Kidney capillary endothelial cell (primary cell): ENCODE measurements around the gene OR10A3.

ENCODE experiments used
- DNase-seq: peaks from one replicate; pipeline ENCODE4 v3.0.0-alpha.2; 2018; ENCODE audit warnings: low spot score

OR10A3 gene

GRCh38 chr11:7936615-7937014 is 4.9 kb downstream of the OR10A3 start:
- DNase-seq = no peak

- no peak for DNase-seq
These were observed 10.3 kb downstream of the OR10A3 start, which contains the start of gene OR10A6 for GRCh38 chr11:7931168-7931567. Gene OR10A6, minus strand, starts transcription at chr11:7931268. Its CDS starts 2,606 bp downstream, at chr11:7928662.

GRCh38 chr11:7927635-7928034 is 13.9 kb downstream of the OR10A3 start:
- no peak for DNase-seq

- DNase-seq = no peak
These were observed 17.0 kb downstream of the OR10A3 start for GRCh38 chr11:7924536-7924935.

- no peak for DNase-seq
These were observed 23.4 kb downstream of the OR10A3 start for GRCh38 chr11:7918141-7918540.

GRCh38 chr11:7911011-7911410 is 30.5 kb downstream of the OR10A3 start:
- no peak for DNase-seq

GRCh38 chr11:7910286-7910788 is 31.2 kb downstream of the OR10A3 start:
- no peak for DNase-seq

GRCh38 chr11:7909585-7910285 is 31.8 kb downstream of the OR10A3 start:
- no peak for DNase-seq

- DNase-seq = no peak
These were observed 34.4 kb downstream of the OR10A3 start for GRCh38 chr11:7907121-7907520.

GRCh38 chr11:7906481-7906880 is 35.0 kb downstream of the OR10A3 start:
- DNase-seq = no peak

GRCh38 chr11:7905961-7906429 is 35.5 kb downstream of the OR10A3 start:
- DNase-seq = no peak

- no peak for DNase-seq
These were observed 36.0 kb downstream of the OR10A3 start for GRCh38 chr11:7905549-7905948.

GRCh38 chr11:7904917-7905316 is 36.6 kb downstream of the OR10A3 start:
- DNase-seq = no peak

GRCh38 chr11:7903940-7904339 is 37.6 kb downstream of the OR10A3 start:
- no peak for DNase-seq

GRCh38 chr11:7901319-7901854 is 40.1 kb downstream of the OR10A3 start:
- DNase-seq = no peak

GRCh38 chr11:7900686-7901085 is 40.8 kb downstream of the OR10A3 start:
- DNase-seq = no peak

GRCh38 chr11:7899418-7899817 is 42.1 kb downstream of the OR10A3 start:
- no peak for DNase-seq

- no peak for DNase-seq
These were observed 42.7 kb downstream of the OR10A3 start for GRCh38 chr11:7898666-7899283.

GRCh38 chr11:7896009-7896785 is 45.3 kb downstream of the OR10A3 start:
- DNase-seq = no peak

GRCh38 chr11:7894251-7894650 is 47.3 kb downstream of the OR10A3 start:
- no peak for DNase-seq

- no peak for DNase-seq
These were observed 47.7 kb downstream of the OR10A3 start for GRCh38 chr11:7893796-7894195.

- DNase-seq = peak; percentile 69
These were observed 48.7 kb downstream of the OR10A3 start for GRCh38 chr11:7892840-7893254.
